Stimulated activated CD4-positive, alpha-beta T cell treated with anti-CD3 and anti-CD28 coated beads, Interleukin-1b, Interleukin-23, amount 100 ng/mL, for 48 hours (primary cell): ENCODE measurements around the gene ANO5.

Experiments used
- DNase-seq: peaks from one replicate; pipeline ENCODE4 v3.0.0-alpha.2; 2020

Gene ANO5

DNA sequence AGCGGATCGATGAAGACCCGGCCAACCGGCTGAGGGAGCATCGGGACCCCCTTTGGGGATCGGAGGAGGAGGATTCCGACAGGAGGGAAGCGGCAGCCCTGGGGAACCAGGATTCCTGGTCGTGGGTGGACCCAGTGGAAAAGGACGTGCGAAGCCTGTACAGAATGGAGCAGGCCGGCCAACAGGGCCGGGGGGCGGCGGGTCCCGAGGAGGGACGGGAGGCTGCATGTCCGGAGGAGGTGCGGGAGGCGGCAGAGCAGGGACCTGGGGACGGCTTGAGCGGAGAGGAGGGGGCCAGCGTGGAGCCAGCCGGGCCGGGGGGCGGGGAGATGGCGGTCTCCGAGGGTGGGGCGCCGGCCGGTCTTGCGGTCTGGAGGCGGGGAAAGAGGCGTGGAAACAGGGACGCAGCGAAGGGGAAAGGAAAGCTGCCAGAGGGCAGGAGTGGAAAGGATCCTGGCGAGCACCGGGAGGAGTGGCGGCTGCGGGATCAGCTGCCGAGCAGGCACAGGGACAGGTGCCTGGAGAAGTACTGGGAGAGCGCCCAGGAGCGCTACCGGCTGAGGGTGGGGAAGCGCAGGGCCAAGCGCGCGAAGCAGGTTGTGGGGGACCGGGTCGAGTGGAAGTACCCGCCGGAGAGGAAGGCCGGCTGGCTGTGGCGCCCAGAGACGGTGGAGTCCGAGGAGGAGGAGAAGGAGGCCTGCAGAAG, at the start of gene ANO5:
Gene ANO5 (plus strand): TSS at position 444 of the 706 bp plus-strand sequence. CDS start 408 bp downstream, outside the sequence.
- DNase-seq = no peak

DNA sequence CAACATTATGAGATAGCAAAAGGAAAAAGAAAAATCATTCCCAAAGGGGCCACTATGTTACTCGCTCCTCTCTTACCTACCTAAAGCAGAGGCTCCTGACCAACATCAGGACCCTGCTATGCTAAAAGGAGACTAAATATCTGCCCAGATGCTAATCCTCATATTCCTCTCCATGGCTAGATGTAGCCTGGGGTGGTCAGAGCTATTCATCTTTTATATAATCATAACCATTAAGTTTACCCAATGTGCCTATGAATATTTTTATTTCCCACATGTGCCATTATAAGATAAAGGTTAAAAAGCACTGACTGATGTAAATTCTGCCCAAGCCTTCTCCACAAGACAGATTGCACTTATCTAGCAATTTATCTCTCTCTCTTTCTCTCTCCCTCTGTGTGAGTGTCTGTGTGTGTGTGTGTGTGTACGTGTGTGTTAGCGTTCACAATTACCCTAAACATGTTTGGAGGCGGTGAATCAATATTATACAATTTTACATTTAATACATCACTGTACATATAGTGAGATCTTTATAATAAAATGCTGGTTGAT, 41.2 kb upstream of the ANO5 start:
- DNase-seq = no peak

DNA sequence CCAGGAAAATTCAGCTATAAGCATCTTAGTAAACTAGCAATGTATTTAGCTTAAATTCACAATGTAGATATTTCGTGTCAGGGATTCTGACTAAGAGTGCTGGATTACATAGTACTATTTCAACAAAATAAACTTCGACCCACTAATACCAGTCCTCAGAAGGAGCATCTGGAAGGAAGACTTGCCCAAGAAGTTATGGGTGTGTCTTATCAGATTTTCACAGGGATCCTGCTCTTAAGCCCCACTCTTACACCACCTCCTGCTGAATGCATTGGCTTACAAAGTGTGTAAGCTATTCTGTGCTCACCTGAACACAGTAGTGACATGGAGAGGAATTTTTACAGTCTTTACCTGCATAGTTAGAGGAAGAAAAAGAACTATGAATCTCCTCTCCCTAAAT, 35.4 kb upstream of the ANO5 start:
- no peak for DNase-seq

DNA sequence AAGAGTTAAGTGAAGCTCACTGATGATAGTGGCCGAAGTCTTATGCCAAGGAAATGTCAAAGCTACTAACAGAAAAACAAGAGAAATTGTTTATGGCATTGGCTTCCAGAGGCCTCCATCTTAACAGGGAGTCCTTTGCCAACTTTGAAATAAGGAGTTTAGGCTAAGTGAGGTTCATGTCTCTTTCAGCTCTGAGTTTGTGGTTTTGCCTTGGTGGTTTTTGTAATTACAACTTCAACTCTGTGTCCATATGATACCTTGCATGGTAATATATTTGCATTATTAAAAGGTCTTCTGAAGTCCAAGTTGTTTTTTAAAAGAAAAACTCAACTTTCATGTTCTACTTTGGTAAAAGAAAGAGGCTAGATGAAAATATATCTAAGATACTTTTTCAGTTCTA, 31.4 kb upstream of the ANO5 start:
- DNase-seq = no peak

- DNase-seq = no peak
Measured at GRCh38 chr11:22162756-22163155, 30.1 kb upstream of the ANO5 start.

DNA sequence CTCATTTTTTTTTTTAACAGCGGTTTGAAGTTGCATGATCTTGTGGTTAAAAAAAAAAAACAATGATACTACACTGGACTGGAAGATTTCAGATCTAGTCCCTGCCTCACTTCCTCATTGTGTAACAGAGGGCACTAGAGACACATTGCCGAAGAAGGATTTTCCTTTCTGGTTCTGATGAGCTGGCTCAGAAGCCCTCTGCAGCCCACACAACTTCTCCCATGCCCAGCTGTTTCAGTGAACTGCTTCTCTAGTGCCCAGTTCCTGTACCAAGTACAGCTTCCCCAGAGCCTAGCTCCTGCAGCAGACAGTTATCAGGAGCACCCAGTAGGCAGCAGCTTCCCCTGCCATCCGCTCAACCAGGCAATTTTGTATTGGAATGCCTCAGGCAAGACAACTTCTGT, 29.5 kb upstream of the ANO5 start:
- no peak for DNase-seq

DNA sequence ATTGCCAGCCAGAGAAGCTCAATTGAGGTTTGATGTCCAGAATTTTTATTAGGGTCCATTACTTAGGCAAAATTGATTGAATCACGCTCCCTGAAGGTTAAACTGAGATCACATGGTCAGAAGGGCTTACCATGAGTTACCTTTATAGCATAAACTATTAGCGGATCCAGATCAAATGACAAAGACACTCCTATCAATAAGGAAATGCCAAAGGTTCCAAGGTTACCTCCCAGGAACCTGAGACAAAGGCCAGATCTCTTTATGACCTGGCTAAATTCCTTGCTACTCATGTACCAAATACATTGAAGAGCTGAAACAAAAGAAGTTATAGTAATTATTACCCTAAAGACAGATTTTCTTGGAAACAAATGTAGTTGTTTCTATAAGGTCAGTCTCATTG, 27.8 kb upstream of the ANO5 start:
- DNase-seq = no peak

DNA sequence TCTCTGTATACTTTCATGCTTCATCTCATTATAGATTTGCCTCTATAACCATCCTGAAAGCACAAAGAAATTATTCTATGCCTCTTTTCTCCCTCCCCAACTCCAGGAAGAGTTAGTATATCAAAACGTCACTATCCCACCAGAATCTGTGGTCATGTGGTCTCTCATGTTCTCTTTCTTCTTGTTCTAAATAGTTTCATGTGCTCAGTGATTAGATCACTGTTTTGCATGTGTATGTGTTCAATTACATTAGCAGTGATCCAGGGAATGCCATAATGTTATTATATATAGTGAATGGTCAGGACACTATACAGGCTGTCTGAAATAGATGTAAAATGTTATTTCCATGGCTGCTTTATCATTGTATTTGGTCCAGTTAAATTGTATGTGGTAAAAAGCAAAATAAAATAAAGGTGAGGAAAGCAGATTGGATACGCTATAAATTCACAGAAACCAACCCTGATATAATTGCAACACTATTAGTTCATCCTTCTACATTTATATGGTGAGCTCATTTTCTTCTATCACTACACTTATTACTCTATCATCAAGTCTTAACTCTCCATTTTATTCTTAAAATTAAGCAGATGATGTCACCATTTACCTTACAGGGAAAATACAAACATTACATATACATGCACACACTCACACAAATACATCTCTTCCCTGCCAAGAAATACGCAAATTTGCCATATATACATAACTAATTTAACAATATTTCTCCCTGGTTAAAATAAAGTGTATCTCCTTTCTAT, 26.9 kb upstream of the ANO5 start:
- DNase-seq = no peak

GRCh38 chr11:22169833-22170232, 23.1 kb upstream of the ANO5 start:
- DNase-seq = no peak

DNA sequence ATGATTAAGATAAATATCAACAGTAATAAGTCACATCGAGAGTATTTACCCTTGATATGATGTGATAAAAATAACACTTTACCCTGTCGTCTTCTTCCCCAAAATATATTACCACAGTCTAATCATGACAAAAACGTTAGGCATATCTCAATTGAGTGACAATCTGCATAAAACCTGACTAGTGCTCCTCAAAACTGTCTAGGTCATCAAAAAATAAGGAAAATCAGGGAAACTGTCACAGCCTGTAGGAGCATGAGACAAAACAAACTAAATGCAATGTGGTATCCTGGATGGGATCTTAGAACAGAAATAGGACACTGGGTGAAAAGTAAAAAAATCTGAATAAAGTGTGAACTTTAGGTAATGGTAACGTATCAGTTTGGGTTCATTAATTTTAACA, 19.4 kb upstream of the ANO5 start:
- DNase-seq = no peak

GRCh38 chr11:22177186-22177585, 15.7 kb upstream of the ANO5 start:
- no peak for DNase-seq

DNA sequence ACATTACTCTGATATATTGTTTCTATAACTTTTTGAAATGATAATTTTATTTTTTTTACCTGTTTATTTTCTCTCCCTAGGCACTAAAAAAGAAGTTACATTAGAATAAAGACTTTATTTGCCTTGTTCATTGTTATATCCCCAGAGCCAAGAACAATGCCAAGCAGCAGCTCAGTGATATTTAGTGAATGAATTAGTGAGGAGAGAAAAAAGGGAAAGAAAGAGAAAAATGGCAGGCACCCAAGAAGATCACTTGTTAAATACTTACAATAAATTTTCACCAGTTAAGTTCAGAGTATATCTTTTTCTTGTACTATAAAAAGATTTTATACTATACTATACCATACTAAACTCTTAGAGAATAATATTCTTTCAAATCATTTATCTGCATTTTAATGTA, 13.3 kb upstream of the ANO5 start:
- DNase-seq = no peak

- no peak for DNase-seq
Measured at GRCh38 chr11:22180131-22180530, 12.8 kb upstream of the ANO5 start.

- DNase-seq = no peak
Measured at GRCh38 chr11:22189660-22190059, 3.2 kb upstream of the ANO5 start.

DNA sequence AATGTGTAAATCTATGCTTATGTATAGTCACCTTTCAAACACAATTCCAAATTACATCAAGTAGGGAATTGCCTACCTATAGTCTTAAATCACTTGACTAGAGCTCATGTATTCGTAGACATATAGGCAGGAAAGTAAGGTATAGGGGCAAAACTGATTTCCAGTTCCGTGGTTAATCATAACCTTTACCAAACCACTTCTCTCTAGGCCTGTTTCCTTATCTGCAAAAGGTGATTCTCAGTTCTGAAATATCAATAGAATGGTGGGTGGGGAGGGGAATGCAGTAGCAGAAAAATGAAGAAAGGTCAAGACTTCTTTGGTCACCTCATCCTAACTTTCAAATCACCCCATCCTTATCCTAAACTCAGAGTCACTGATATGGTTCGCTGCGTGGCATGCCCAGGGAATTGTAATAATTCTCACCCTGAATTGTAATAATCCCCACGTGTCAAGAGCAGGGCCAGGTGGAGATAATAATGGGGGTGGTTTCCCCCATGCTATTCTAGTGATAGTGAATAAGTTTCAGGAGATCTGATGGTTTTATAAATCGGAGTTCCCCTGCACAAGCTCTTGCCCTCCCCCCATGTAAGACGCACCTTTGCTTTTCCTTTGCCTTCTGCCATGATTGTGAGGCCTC, 1.9 kb upstream of the ANO5 start:
- no peak for DNase-seq

GRCh38 chr11:22192289-22192641, 620 bp upstream of the ANO5 start:
- no peak for DNase-seq

DNA sequence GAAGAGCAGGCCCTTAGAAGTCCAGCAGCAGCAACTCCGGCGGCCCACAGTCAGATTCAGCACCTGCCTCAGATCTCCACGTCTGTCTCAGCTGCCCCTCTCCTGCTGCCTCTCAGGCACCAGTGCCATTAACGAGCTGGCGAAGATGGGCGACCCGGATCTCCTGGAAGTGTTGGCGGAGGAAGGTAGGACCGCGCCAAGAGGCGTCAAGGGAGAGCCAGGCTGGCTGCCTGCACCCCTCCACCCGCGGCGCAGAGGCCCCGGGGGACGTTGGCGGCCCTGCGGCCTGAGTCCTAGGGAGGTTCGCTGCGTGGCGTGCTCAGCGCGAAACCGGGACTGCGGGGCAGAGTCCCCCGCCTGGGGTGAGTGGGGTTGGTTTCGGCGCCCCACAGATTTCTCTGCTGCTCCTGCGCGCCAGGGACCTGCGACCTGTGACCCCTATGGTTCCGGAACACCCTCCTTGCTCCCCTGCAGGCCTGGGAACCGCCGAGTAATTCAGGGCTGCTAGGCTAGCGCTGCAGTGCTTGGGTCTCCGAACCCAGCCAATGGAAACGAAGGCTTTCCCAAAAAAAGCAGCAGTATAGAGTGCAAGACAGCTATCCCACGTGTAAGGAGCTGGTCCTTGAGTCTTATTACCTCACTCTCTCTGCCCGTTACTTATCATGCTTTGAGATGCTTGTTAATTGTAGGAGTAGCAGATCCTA, 615 bp downstream of the ANO5 start:
- DNase-seq = no peak

DNA sequence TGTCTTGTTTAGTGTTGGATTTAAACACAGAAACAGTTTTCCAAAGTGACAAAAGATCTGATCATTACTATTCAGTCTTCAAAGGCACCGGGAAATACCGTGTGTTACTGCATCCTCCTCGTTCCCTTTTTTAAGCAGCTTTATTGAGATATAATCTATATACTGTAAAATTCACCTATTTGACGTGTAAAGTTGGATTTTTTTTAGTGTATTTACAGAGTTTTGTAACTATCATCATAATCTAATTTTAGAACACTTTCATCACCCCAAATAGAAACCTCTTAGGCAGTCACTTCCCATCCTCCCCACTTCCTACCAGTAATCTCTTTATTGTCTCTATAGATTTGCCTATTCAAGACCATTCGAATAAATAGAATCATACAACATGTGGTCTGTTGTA, 1.4 kb downstream of the ANO5 start:
- DNase-seq = no peak

GRCh38 chr11:22194907-22195306, 2.0 kb downstream of the ANO5 start:
- no peak for DNase-seq

- DNase-seq = no peak
Measured at GRCh38 chr11:22197139-22198005, 4.5 kb downstream of the ANO5 start.

GRCh38 chr11:22199243-22199642, 6.4 kb downstream of the ANO5 start:
- no peak for DNase-seq

- DNase-seq = no peak
Measured at GRCh38 chr11:22203281-22203680, 10.4 kb downstream of the ANO5 start.
